Measurements from ENCODE around the gene C2orf72. TPM values are rescaled to one million over a fixed set of nuclear protein-coding genes. Genes with fewer than 3 reads are reported as not detected.

The C2orf72 gene
- total and polyA plus RNA-seq, 2 of the 13 experiments (the other 11 are each of a cell fraction or from before 2014, with no cell fraction given) = 147 to 203 TPM

GRCh38 chr2:231039821-231040364 is 2.6 kb downstream of the C2orf72 start (continued):
- TF ChIP-seq ZNF567 (CRISPR knock-in tag; IDR thresholded peaks at IDR 0.05; ENCODE audit: borderline replicate concordance) = no peak
- TF ChIP-seq NFYC (CRISPR knock-in tag; IDR thresholded peaks at IDR 0.05) = peak; percentile 51; the same call in 1 of the 2 replicates
- TF ChIP-seq CSRNP2 (CRISPR knock-in tag; conservative IDR thresholded peaks at IDR 0.05; ENCODE audit: low read depth) = no peak
- no peak for TF ChIP-seq TERF1 (CRISPR knock-in tag; IDR thresholded peaks at IDR 0.05)
- no peak; the same call in 1 of the 2 replicates for TF ChIP-seq ZNF276 (CRISPR knock-in tag; IDR thresholded peaks at IDR 0.05; ENCODE audit: low read depth)
- TF ChIP-seq ZNF18 (CRISPR knock-in tag; IDR thresholded peaks at IDR 0.05; ENCODE audit: insufficient replicate concordance) = no peak
- TF ChIP-seq ZNF687 (CRISPR knock-in tag; IDR thresholded peaks at IDR 0.05) = peak; percentile 25; the same call in 1 of the 2 replicates
- no peak for TF ChIP-seq TRIM22 (IDR thresholded peaks at IDR 0.05)
- TF ChIP-seq TCF7L2 (IDR thresholded peaks at IDR 0.05; ENCODE audit: low read depth, low read length) = no peak
- TF ChIP-seq SNAPC2 (CRISPR knock-in tag; IDR thresholded peaks at IDR 0.05) = no peak
- no peak for TF ChIP-seq SMYD3 (CRISPR knock-in tag; IDR thresholded peaks at IDR 0.05)
- TF ChIP-seq ZNF446 (CRISPR knock-in tag; IDR thresholded peaks at IDR 0.05) = no peak
- no peak for TF ChIP-seq ZSCAN20 (CRISPR knock-in tag; IDR thresholded peaks at IDR 0.05; ENCODE audit: borderline replicate concordance)
- peak; percentile 44 for TF ChIP-seq ZNF263 (CRISPR knock-in tag; IDR thresholded peaks at IDR 0.05)
- TF ChIP-seq BCL3 (CRISPR knock-in tag; IDR thresholded peaks at IDR 0.05) = no peak
- no peak for TF ChIP-seq HCFC1 (IDR thresholded peaks at IDR 0.05; ENCODE audit: low read depth, low read length)

Data from HepG2 (cell line).